NCI-H345 treated with DMSO at 0.1 percent for 48 hours (cell line): ENCODE data around the gene SETD5.
"Not testable (repeated sequence)": the region's sequence is repeated elsewhere in the genome, so short reads cannot be mapped to it uniquely, and the experiment has no call there.

Experiments
- DNase-seq: peaks from one replicate; lab custom pipeline; 2025; ENCODE audit not compliant: unreplicated experiment; lab: John Stamatoyannopoulos, UW

The SETD5 gene

GRCh38 chr3:9448643-9449042, 51.2 kb downstream of the SETD5 start:
- no peak for DNase-seq

DNA sequence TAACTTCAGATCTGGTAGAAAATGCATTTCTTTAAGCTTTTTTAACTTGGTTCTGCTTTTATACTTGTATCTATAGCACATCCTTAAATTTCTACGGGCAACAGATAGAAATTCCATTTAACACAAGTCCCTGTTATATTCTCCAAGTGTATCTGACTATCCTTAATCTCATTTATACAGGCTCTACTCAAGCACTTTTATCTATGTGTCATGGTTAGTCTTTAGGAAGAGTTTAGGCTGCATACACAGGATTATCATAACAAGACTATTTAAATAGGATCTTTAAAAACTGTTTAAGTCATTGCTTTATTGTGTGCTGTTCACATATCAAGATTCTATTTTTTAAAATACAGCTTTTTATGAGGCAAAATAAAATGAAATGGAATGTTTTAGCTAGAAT, 52.7 kb downstream of the SETD5 start:
- no peak for DNase-seq

- no peak for DNase-seq
Measured at GRCh38 chr3:9450991-9451390, 53.6 kb downstream of the SETD5 start.

- no peak for DNase-seq
Measured at GRCh38 chr3:9452417-9452816, 55.0 kb downstream of the SETD5 start.

DNA sequence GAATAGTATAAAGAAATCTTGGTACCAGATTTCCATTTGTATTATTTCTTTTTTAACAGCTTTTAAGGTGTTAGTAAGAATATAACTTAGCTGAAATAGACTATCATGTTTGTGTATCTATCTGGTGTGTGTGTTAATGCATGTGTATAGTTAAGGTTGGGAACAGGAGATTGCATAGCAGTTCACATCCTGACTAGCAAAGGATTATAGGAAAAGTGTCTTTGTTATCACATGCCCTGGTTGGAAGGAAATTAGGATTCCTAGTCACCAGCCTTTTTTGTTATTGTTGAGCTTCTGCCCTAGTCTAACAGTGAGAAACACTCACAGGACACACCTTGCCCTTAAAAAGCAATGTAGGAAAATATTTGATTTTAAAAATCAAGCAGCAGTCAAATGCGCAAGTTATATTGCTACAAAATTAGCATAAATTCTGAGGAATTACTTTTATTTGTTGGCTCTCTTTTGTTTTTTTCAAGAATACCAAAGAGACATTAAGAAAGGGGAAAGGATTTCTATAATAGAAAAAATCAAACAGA, 58.2 kb downstream of the SETD5 start:
- no peak for DNase-seq

- no peak for DNase-seq
Measured at GRCh38 chr3:9467451-9467850, 70.0 kb downstream of the SETD5 start.

DNA sequence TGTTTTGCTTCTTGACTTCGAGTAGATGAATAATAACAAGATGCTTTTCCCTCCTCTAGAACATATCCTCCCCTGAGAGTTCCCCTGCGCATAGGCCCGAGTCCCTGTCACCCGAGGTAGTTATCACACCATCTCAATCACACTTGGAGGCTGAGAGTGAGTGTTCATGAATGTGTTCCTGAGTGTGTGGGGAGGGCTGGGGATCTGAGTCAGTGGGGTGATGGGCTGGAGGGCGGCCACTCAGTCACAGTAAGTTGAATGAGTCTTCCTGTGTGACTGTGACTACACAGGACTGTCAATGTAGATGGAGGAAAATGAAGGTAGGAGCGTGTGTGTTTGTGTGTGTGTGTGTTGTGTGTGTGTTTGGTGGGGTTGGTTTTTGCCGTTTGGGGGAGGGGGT, 71.0 kb downstream of the SETD5 start:
- DNase-seq: no peak

GRCh38 chr3:9469986-9470385, 72.6 kb downstream of the SETD5 start:
- DNase-seq: no peak

- no peak for DNase-seq
Measured at GRCh38 chr3:9473496-9474065, 76.2 kb downstream of the SETD5 start.

- no peak for DNase-seq
Measured at GRCh38 chr3:9474482-9474881, 77.1 kb downstream of the SETD5 start.

DNA sequence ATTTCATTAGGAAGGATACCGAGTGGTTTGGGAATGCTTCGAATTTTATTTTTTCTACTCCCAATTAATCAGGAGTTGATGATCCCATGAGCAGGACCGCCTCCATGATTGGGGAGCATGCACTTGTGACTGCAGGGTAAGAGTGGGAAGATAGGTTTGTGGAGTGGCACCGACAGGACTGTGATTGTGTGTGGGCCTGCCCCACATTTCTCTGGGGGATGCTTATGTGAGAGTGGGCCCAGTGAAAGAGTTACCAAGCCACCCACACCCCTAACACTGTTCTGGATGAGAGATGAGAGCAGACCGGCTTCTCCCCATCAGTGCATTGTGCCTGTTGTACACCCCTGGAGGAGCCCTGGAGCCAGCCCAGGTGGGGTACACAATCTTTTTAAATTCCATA, 79.5 kb downstream of the SETD5 start:
- DNase-seq: no peak

DNA sequence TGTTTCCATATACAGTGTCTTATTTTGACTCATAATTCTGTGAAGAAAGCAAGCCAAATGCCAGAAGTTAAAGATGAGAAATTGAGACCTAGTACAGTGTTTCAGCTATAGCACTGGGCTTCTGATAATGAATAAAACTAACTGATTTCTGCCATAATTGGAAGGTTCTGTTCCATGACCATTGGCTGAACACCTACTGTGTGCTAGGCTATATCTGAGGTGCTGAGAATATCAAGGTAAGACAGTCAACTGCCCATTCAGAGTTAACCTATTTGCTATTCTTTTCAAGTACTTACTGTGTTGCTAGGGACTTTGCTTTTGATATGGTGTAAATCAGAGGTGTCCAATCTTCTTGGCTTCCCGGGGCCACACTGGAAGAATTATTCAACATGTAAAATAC, 82.8 kb downstream of the SETD5 start:
- no peak for DNase-seq

- DNase-seq: no peak
Measured at GRCh38 chr3:9485248-9485647, 87.8 kb downstream of the SETD5 start.

DNA sequence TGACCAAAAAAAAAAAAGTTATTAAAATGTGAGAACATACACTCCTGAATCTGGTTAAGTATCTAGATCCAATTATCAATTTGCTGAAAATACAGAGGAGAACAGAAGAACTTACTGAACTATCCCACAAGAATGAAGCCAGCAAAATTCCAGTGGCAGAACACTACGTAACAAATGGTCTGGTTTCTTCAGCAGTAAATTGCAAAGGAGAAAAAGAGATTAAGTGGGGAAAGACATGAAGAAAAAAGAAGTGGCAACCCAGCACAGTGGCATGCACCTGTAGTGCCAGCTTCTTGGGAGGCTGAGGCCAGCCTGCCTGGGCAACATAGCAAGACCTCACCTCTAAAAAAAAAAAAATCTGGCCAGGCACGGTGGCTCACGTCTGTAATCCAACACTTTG, 94.1 kb downstream of the SETD5 start:
- no peak for DNase-seq

DNA sequence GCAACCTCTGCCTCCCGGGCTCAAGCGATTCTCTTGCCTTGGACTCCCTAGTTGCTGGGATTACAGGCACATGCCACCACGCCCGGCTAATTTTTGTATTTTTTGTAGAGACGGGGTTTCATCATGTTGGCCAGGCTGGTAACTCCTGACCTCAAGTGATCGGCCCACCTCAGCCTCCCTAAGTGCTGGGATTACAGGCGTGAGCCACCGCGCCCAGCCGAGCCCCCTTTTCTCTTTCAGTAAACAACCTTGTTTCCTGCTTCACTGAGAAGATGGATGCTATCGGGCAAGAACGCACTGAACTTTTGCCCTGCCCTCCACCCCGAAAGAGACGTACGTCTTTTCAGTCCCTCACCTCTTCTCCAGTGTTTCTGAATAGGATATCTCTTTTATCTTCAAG, 96.6 kb downstream of the SETD5 start:
- DNase-seq: not testable (repeated sequence)

DNA sequence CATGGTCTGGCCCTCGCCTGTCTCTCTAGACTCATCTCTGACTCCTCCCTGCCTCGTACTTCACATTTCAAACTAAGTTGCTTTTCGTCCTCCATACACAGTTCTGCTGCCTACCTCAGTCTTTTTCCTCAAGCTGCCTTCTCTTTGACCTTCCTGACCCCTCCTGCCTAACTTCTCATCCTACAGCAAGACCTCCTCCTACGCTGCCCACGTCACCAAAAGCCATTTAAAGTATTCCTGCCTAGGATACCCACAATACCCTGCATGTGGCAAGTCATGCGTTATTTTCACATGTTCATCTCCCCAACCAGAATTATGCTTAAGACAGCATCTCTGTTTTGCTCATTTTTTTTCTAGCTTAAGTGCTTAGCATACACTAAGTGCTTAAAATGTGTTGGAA, 99.5 kb downstream of the SETD5 start:
- no peak for DNase-seq

- DNase-seq: no peak
Measured at GRCh38 chr3:9497821-9498565, 100.6 kb downstream of the SETD5 start.

DNA sequence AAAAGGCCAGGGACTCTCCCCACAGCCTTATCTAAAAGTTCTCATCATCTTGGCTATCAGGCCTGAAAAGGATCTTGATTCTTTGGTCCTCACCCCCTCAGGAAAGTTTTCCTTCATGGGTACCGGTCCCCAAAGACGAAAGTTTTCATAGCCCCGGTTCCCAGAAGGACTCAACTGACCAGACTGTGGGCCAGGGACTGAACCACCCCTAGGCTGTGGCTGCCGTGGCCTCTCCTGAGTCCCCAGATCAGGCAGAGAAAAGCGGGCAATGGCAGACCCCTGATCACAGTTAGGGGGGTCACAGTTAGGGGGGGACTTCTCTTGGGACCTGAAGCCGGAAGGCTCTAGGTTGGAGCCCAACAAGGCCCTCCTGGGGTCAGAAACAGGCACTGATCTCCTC, 101.4 kb downstream of the SETD5 start:
- no peak for DNase-seq

GRCh38 chr3:9499455-9500107, 102.2 kb downstream of the SETD5 start:
- DNase-seq: no peak

- no peak for DNase-seq
Measured at GRCh38 chr3:9500108-9501050, 103.0 kb downstream of the SETD5 start.

DNA sequence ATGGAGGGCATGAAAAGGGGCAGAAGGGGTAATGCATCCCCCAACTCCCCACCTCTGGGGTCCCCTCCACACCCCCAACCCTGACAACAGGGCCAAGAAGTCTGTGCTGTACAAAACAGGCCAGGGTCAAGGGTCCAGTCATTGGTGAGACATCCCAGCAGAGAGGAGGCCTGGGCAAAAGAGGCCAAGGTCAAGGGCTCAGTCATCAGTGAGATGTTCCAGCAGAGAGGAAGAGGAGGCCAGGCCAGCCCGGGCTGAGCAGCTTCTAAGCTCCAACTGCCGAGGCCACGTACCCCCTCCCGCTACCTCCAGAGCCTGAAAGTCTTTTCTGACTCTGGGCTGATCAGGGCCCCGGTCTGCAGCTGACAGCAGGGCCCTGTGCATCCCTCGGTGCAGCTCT, 103.8 kb downstream of the SETD5 start:
- no peak for DNase-seq
